Stimulated activated CD8-positive, alpha-beta memory T cell treated with anti-CD3 and anti-CD28 coated beads, Interleukin-7, amount 100 ng/mL, for 24 hours (primary cell): ENCODE data around the gene POM121C.
"Not testable (repeated sequence)": the region's sequence is repeated elsewhere in the genome, so short reads cannot be mapped to it uniquely, and the experiment has no call there.

Source experiments
- DNase-seq: peaks from one replicate; pipeline ENCODE4 v3.0.0-alpha.2; 2020; ENCODE audit warnings: low read depth

POM121C gene

GRCh38 chr7:75423481-75423880 lies 62.6 kb downstream of the POM121C start:
- DNase-seq, result not testable (repeated sequence)

- DNase-seq, result not testable (repeated sequence)
Observed at GRCh38 chr7:75421798-75422710, 64.0 kb downstream of the POM121C start.

- not testable (repeated sequence) for DNase-seq
Observed at GRCh38 chr7:75420152-75420551, 65.9 kb downstream of the POM121C start.

GRCh38 chr7:75419693-75420092 lies 66.4 kb downstream of the POM121C start:
- DNase-seq, result not testable (repeated sequence)

- DNase-seq, result not testable (repeated sequence)
Observed at GRCh38 chr7:75419210-75419609, 66.9 kb downstream of the POM121C start.

GRCh38 chr7:75418292-75418858 lies 67.7 kb downstream of the POM121C start:
- not testable (repeated sequence) for DNase-seq

GRCh38 chr7:75416787-75417186 lies 69.3 kb downstream of the POM121C start:
- DNase-seq, result not testable (repeated sequence)

GRCh38 chr7:75415829-75416373 lies 70.2 kb downstream of the POM121C start:
- DNase-seq, result not testable (repeated sequence)

GRCh38 chr7:75415428-75415817 lies 70.7 kb downstream of the POM121C start:
- DNase-seq, result not testable (repeated sequence)

- not testable (repeated sequence) for DNase-seq
Observed at GRCh38 chr7:75414708-75415427, 71.2 kb downstream of the POM121C start.

GRCh38 chr7:75414204-75414603 lies 71.9 kb downstream of the POM121C start:
- not testable (repeated sequence) for DNase-seq

GRCh38 chr7:75410823-75411173 lies 75.3 kb downstream of the POM121C start:
- DNase-seq, result not testable (repeated sequence)

GRCh38 chr7:75409880-75410822 lies 75.9 kb downstream of the POM121C start:
- DNase-seq, result not testable (repeated sequence)

- not testable (repeated sequence) for DNase-seq
Observed at GRCh38 chr7:75404663-75405062, 81.4 kb downstream of the POM121C start.

GRCh38 chr7:75403455-75404443 lies 82.3 kb downstream of the POM121C start:
- DNase-seq, result not testable (repeated sequence)

GRCh38 chr7:75400575-75400974 lies 85.5 kb downstream of the POM121C start:
- not testable (repeated sequence) for DNase-seq

GRCh38 chr7:75398771-75399700 lies 87.1 kb downstream of the POM121C start:
- not testable (repeated sequence) for DNase-seq

GRCh38 chr7:75397865-75398264 lies 88.2 kb downstream of the POM121C start:
- DNase-seq, result not testable (repeated sequence)

- not testable (repeated sequence) for DNase-seq
Observed at GRCh38 chr7:75395329-75395728, 90.8 kb downstream of the POM121C start, which contains the start of gene TRIM73. TRIM73 (plus strand) TSS chr7:75395629; CDS start chr7:75398934, 3,305 bp downstream.
